Stomach smooth muscle (tissue), 2 donors: ENCODE measurements around the gene PRELID1.
"Not testable (repeated sequence)": the region's sequence is repeated elsewhere in the genome, so short reads cannot be mapped to it uniquely, and the experiment has no call there.

Experiments
- H3K27ac ChIP-seq: one replicate; pipeline ENCODE4 v1.7.0; 2013; ENCODE audit warnings: mild to moderate bottlenecking, low read length, inconsistent platforms
- H3K27me3 ChIP-seq, 2 donors: one replicate each; pipeline ENCODE4 v1.7.0; 2013; ENCODE audit warnings: low read length in 2 of 2; ENCODE audit not compliant: insufficient read depth in 2 of 2, control insufficient read depth in 1 of 2
- H3K36me3 ChIP-seq, 2 donors: one replicate each; pipeline ENCODE4 v1.7.0; 2013; ENCODE audit warnings: low read length in 2 of 2; ENCODE audit not compliant: control insufficient read depth in 2 of 2, insufficient read depth in 2 of 2
- H3K4me1 ChIP-seq: one replicate; pipeline ENCODE4 v1.7.0; 2013; ENCODE audit warnings: low read length; ENCODE audit not compliant: control insufficient read depth, insufficient read depth
- H3K4me3 ChIP-seq, 2 donors: one replicate each; pipeline ENCODE4 v1.7.0; 2013; ENCODE audit warnings: low read length in 2 of 2
- H3K9ac ChIP-seq, 2 donors: one replicate each; pipeline ENCODE4 v1.7.0; 2013; ENCODE audit warnings: low read length in 2 of 2, mild to moderate bottlenecking in 1 of 2
- H3K9me3 ChIP-seq, 2 donors: one replicate each; pipeline ENCODE4 v1.7.0; 2013; ENCODE audit warnings: low read length in 2 of 2; ENCODE audit not compliant: control insufficient read depth in 2 of 2
- donor health status: healthy.
- donor health status: Pancreatic carcinoma.

Gene PRELID1

GRCh38 chr5:177300236-177300880 lies 3.2 kb upstream of the PRELID1 start:
- H3K4me3 ChIP-seq: no peak overlapping the region
- H3K9ac ChIP-seq: peak overlapping the region; percentile 0 to 55
- no peaks in the 10 kb centered on the region for H3K9me3 ChIP-seq
- peaks cover 5 to 12% of the 10 kb centered on the region in 2 donors for H3K36me3 ChIP-seq
- peaks cover 49% of the 10 kb centered on the region for H3K4me1 ChIP-seq
- H3K27ac ChIP-seq: peak overlapping the region; percentile 53
- H3K27me3 ChIP-seq: no peaks in the 10 kb centered on the region

- no peak overlapping the region for H3K4me3 ChIP-seq
- H3K36me3 ChIP-seq: peaks cover under 1 to 11% of the 10 kb centered on the region in 2 donors
- H3K9me3 ChIP-seq: no peaks in the 10 kb centered on the region
- no peaks in the 10 kb centered on the region for H3K27me3 ChIP-seq
- peak overlapping the region in 1 of 2 donors; percentile 0 for H3K9ac ChIP-seq
- H3K4me1 ChIP-seq: peaks cover 51% of the 10 kb centered on the region
- H3K27ac ChIP-seq: no peak overlapping the region
These were observed 2.6 kb upstream of the PRELID1 start for GRCh38 chr5:177300951-177301350.

- no peaks in the 10 kb centered on the region for H3K27me3 ChIP-seq
- H3K4me3 ChIP-seq: peak overlapping the region in 1 of 2 donors; percentile 94
- H3K9ac ChIP-seq: no peak overlapping the region
- H3K27ac ChIP-seq: no peak overlapping the region
- H3K4me1 ChIP-seq: peaks cover 49% of the 10 kb centered on the region
- H3K9me3 ChIP-seq: no peaks in the 10 kb centered on the region
- H3K36me3 ChIP-seq: peaks cover under 1 to 15% of the 10 kb centered on the region in 2 donors
These were observed 2.0 kb upstream of the PRELID1 start for GRCh38 chr5:177301503-177302165.

- peaks cover 5 to 14% of the 10 kb centered on the region in 2 donors for H3K36me3 ChIP-seq
- no peaks in the 10 kb centered on the region for H3K9me3 ChIP-seq
- H3K27me3 ChIP-seq: no peaks in the 10 kb centered on the region
- H3K9ac ChIP-seq: peak overlapping the region; percentile 51 to 71
- peak overlapping the region; percentile 82 to 94 for H3K4me3 ChIP-seq
- H3K27ac ChIP-seq: no peak overlapping the region
- peaks cover 48% of the 10 kb centered on the region for H3K4me1 ChIP-seq
These were observed 1.1 kb upstream of the PRELID1 start for GRCh38 chr5:177302354-177303110.

- Histone ChIP-seq H3K9ac (peak overlapping the region; percentile 71 to 84), H3K36me3 (peaks cover 5 to 16% of the 10 kb centered on the region in 2 donors), H3K4me3 (peak overlapping the region; percentile 80 to 94), H3K4me1 (peaks cover 53% of the 10 kb centered on the region), H3K9me3 (no peaks in the 10 kb centered on the region), H3K27ac (peak overlapping the region; percentile 58), H3K27me3 (no peaks in the 10 kb centered on the region)
These were observed 359 bp downstream of the PRELID1 start for GRCh38 chr5:177303925-177304391.

GRCh38 chr5:177304392-177305119 lies 957 bp downstream of the PRELID1 start:
- peaks cover 5 to 16% of the 10 kb centered on the region in 2 donors for H3K36me3 ChIP-seq
- peaks cover 53% of the 10 kb centered on the region for H3K4me1 ChIP-seq
- peak overlapping the region; percentile 80 to 94 for H3K4me3 ChIP-seq
- H3K9me3 ChIP-seq: no peaks in the 10 kb centered on the region
- H3K9ac ChIP-seq: peak overlapping the region; percentile 71 to 84
- peak overlapping the region; percentile 58 for H3K27ac ChIP-seq
- H3K27me3 ChIP-seq: no peaks in the 10 kb centered on the region

GRCh38 chr5:177306103-177306640 lies 2.6 kb downstream of the PRELID1 start:
- H3K27ac ChIP-seq, H3K4me3 ChIP-seq, H3K9me3 ChIP-seq, H3K9ac ChIP-seq, H3K27me3 ChIP-seq: not testable (repeated sequence)
- H3K36me3 ChIP-seq: peaks cover 5 to 16% of the 10 kb centered on the region in 2 donors
- peaks cover 43% of the 10 kb centered on the region for H3K4me1 ChIP-seq

- Histone ChIP-seq H3K36me3 (peaks cover 5 to 16% of the 10 kb centered on the region in 2 donors), H3K27me3 (no peaks in the 10 kb centered on the region), H3K4me3 (no peak overlapping the region), H3K9ac (no peak overlapping the region), H3K9me3 (no peaks in the 10 kb centered on the region), H3K4me1 (peaks cover 43% of the 10 kb centered on the region), H3K27ac (no peak overlapping the region)
These were observed 3.3 kb downstream of the PRELID1 start for GRCh38 chr5:177306674-177307543.

- no peak overlapping the region for H3K4me3 ChIP-seq
These were observed 4.2 kb downstream of the PRELID1 start for GRCh38 chr5:177307544-177308363.

More at GRCh38 chr5:177307544-177308363, 4.2 kb downstream of the PRELID1 start:
- Histone ChIP-seq H3K27me3 (no peaks in the 10 kb centered on the region), H3K9me3 (no peaks in the 10 kb centered on the region), H3K27ac (no peak overlapping the region), H3K9ac (no peak overlapping the region), H3K36me3 (peaks cover 5 to 16% of the 10 kb centered on the region in 2 donors), H3K4me1 (peaks cover 42% of the 10 kb centered on the region)
